A172 (cell line): ENCODE measurements around the gene EML6. TPM values are rescaled to one million over a fixed set of nuclear protein-coding genes. Genes with fewer than 3 reads are reported as not detected.

ENCODE experiments used
- DNase-seq: peaks from one replicate; pipeline ENCODE4 v3.0.0-alpha.2; 2015; ENCODE audit warnings: low spot score
- total RNA-seq: library from RNA; depleted of rRNA; stranded (reverse); fragments of >200 nt; shearing (Covaris generic); gene quantifications from 2 replicates; pipeline ENCODE4 v1.2.3, GENCODE V29; 2014

Gene EML6
- total RNA-seq, 1 experiment from 2014 or later = 0.67 TPM

DNA sequence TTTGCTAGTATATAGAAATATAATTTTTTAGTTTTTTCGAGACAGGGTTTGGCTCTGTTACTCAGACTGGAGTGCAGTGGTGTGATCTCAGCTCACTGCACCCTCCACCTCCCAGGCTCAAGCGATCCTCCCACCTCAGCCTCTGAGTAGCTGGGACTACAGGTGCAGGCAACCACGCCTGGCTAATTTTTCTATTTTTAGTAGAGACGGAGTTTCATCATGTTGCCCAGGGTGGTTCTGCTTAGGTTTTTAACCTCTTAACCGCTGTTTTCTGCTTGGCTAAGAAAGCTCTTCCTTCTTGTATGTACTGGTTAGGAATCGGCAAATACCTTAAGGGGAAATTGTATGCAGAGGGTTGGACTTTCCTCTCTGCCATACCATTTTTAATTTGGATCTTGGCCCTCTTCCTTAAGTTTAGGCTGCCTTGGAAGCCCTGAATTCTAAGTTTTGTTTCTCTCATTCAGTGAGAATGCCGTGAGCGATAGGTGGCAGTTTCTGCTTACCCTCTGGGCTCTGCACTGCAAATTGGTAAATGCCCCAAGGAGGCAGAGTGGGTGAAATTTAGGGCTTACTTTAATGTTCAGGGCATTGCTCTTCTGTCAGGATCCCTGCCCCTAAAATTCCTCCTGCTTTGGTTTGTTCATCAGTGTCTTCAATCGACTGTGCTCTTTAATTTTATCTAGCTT, 32.3 kb downstream of the EML6 start:
- DNase-seq = no peak

DNA sequence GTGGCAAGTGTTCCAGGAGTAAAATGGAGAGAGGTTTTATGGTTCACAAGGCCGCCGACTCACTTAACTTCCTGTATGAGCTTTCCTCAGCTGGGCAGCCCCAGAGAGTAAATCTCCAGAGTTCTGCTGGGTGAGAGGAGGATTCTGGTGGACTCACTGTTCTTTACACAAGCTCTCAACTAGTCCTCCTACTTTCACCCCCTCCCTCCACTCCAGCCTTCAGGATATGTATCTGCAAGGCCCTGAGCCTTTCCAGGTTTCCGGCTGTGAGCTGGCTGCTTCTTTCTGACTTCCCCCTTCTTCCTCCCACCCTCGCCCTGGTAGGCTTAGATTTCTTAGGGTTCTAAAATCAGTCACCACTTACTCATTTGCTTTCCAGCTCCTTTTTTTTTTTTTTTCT, 34.0 kb downstream of the EML6 start:
- peak; percentile 26 for DNase-seq

DNA sequence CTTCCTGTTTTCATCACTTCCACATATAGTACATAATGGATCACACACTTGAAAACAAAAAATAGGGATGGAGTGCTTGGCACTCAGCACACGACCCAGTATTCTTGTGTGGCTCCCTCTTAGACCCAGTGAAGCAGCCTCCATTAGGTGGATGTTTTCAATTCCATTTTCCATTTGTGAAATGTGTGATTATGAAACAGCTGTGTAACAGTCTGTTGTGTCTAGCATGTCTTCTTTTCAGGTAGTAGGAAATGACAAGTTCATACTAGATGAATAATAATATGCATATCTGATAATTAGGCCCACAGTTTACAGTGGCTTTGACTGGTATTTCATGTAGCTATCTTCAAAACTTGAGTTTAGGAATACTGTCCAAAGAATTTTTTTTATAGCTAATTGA, 35.5 kb downstream of the EML6 start:
- no peak for DNase-seq

DNA sequence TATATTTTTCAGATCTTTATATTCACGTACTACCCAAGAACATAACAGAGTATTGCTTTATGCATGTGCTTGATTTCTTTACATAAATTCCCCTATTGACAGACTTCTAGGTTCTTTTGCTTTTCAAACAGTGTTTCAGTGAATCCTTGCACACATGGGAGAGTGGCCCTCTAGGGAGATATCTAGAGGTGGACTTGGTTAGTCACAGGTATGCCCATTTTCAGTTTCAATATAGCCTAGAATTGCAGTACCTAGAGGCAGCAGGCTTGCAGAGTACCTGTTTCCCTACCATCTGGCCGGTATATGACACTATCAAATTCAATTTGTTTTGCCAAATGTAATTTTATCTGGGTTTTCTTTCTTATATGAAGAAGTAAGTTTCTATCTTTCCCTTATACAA, 36.8 kb downstream of the EML6 start:
- no peak for DNase-seq

DNA sequence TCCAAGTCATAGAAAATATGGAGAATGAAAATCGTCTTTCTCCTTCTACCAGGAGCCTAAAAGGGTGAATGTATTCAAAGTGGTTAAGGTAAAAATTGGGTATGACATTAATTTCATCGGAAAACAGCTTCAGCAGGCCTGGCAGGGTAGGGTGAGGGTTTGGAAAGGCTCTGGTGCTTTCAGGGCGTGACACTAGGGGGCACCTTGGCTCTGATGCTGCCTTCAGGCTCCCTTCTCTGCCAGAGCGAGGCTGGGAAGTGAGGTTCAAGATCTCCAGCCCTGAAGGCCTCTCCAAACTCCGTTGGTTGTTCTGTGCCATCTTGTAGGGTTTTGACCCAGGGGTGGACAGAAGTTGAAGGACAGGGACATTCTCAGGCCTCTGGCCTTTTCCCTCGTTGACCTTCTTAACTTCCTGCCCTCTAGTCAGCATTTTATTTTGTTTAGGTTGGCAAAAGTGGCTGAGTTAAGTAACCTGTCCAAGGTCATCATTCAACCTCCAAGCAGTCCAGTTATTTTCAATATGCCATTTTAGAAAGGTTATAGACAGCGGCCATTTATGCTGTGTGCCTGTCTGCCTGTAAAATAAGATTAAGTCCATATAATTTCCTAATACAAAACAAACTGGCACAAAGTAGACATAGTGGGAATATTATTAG, 40.3 kb downstream of the EML6 start:
- no peak for DNase-seq

DNA sequence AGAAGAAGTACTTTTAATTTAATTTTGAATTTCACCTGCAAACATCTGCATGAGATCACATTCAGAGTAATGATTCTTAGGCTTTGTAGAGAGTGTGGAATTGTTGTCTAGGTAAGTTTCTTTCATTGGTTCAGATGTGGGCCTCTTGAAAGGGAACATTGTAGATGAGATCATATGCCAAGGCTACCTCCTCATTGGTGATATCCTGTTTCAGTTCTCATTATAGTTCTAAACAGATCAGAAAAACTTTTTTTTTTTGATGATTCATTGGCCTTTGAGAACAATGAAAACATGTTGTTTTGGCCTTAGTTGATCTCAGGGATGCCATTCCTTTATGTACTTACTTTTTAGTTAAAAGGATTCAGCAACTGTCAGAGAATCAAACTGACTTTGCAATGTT, 44.5 kb downstream of the EML6 start:
- peak; percentile 58 for DNase-seq

DNA sequence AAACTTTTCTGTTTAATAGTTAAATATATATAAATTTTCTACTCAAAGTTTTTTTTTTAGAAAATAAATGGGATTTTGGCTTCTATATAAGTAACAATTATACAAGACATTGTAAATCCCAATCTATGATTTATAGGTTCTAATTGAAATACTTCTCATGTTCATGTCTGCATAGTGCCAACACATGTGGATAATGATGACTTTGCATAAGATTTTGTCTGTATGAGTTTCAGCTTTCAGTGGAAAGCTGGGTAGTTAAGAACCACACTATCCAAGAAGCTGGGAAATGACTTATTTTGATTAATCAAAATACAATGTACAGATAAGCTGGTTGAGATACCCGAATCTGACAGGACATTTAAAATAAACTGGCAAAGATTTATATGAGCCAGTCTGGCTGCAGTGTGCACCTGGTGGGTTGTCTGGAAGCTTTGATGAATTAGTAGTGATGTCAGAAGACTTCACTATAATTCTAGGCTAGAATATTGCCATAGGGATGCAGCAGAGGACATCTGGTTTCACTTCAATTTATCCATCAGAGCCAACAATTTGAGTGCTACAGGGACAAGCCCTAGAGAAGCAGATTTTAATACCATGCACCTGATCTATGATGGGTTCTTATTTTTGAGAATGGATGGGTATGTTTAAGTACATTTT, 45.4 kb downstream of the EML6 start:
- DNase-seq = peak; percentile 44

DNA sequence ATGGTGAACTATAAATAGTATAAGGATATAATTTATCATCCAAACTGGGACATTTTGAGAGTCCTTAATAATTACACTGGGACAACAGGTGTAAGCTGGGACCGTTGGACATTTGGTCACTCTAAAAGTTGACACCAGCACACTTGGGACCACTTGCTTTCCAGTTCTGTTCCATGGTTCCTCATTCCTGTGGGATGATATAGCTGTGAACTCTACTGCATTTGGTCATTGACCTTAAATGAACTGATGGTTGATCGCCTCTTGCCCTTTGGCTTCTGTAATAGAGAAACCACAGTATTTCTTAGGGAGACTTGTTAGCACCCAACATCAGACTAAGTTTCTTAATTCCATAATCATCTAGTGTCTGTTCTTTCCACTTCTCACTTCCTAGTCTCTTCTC, 46.7 kb downstream of the EML6 start:
- no peak for DNase-seq

DNA sequence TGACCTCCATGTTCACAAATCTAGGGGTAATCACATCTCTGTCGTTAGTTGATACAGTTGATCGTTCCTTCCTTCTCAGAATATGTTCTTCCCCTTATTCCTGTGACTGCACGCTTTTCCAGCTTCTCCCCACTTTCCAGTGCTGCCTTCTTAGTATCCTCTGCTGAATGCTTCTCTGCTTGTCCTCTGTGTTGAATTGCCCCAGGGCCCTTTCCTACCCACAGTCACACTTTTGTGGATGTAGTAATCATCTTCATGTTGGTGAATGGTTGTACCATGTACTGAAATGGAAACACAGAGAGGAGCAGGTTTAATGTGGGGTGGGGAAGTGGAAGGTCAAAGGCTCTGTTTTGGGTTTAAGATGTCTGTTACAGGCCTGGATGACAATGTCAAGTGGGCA, 47.2 kb downstream of the EML6 start:
- DNase-seq = no peak

DNA sequence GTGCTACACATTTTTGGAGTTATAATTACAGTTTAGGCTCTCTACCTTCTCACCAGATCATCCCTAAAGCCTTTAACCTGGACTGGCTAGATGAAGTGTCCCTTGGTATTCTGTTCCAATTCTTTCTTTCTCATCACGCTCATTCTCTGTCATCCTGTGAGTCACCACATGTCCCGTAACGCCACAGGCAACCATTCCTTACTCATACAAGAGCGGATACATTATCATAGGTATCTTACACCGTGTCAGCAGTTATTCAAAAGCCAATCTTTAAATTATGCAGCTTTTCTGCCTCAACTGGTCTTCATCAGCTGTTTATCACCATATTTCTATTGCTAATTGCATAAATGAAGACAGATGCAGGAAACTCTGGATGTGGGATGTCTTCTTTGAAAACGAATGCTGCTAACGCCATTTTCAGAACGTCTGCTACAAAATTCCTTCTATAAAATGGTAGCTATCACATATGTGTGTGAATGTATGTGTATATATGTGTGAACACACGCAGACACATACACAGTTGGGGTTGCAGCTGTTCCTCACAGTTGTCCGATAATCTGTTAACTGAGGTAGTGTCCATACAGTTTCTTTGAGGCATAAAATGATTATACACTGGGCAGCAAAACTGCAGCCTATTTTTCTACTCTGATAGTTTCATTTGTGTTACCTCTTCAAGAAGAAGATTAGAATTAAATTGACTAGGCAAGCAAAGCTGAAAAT, 47.9 kb downstream of the EML6 start:
- peak; percentile 84 for DNase-seq

DNA sequence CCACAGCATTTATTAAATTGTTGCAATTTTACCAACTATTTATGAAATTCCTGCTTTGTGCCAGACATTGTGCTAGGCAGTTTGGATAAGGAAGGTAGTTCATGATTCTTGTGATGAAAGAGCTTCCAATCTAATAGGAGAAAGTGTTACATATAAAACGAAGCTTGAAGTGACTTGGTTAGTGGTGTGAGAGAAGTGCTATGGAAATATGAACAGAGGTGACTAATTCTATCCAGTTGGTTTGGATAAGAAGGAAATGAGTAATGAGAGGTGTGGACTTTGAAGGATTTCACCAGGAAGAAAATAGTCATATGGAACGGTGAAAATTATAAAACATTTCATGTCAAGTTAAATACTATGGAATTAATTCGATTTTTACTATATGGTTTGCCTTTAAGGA, 48.6 kb downstream of the EML6 start:
- peak; percentile 83 for DNase-seq

DNA sequence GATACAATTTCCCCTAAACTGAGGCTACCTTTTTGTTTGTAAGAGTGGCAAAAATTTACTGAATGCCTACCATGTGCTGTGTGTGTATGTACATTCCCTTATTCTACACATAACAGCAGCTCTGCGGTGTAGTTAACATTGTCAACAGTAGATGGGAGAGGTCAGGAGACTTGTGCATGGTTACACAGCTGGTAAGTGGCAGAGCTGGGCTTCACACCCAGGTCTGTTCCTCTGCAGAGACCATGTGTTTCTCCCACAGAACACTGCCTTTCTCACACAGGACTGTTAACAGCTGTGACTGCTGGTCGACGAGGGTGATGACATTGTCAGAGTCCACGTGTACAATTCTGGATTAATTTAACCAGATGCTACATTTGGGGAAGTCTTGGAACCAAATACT, 49.1 kb downstream of the EML6 start:
- no peak for DNase-seq

DNA sequence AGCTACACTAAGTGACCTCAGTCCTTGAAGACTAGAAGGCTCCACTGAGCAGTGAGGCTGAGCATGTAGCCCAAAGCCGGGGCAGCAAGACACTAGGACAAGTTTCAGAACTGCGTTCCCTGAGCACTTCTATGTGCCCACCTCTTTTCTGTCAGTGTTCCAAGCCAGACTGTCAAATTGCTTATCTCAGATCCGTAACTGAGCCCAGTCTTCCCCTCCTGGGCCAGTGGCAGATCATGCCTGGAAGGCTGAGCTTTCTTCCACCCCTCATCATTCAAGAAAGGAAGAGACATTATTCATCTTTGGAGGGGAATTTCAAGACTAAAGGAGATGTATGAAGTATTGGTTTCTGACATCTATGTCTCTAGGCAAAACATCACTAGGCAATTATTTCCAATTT, 49.8 kb downstream of the EML6 start:
- DNase-seq = no peak

DNA sequence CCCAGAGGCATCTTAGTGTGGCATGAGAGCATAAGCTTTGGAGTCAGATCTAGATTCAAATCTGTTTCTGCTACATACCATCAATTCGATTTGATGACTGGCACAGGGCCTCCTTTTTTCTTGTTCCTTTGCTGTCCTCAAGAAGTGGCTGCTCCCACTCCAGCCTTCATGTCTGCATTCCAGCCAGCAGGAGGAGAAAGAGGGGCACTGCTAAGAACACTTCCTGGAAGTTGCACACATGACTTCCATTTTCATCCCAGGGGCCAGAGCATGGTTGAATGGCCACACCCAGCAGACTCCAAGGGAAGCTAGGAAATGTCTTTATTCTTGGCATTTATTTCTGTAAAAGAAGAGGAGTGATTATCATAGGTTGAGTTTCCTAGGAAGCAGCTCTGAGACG, 50.4 kb downstream of the EML6 start:
- peak; percentile 59 for DNase-seq

DNA sequence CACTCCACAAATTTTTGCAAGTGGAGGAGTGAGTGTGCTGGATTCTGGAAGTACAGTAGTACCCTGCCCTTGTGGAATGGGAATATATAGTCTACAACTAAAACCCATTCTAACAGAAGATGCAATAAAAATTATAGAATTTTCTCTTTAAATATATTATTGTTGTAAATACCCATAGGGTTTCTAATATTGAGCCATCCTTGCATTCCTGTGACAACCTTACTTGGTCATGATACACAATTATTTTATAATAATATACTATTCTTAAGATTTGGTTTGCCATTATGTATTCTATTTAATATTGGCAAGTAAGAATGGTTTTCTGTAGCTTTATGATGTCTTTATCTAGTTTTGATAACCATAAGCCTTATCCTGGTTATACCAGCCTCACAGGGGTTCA, 52.2 kb downstream of the EML6 start:
- no peak for DNase-seq

DNA sequence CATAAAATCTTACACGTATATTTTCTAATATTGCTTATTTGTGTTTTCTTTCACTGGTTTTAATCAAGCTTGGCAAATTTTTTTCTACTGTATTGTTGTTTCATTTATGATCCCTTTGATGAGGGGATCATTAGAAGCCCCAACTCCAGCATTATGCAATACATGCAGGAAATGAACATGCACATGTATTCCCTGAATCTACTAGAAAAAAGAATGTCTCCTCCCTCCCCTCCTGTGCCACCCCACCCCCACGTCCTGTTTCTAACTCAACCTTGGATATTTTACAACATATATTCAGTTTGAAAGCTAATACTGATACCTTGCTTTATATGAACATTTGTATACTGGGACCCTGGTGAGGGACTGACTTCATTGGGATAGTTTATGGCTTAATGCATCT, 53.0 kb downstream of the EML6 start:
- DNase-seq = no peak

DNA sequence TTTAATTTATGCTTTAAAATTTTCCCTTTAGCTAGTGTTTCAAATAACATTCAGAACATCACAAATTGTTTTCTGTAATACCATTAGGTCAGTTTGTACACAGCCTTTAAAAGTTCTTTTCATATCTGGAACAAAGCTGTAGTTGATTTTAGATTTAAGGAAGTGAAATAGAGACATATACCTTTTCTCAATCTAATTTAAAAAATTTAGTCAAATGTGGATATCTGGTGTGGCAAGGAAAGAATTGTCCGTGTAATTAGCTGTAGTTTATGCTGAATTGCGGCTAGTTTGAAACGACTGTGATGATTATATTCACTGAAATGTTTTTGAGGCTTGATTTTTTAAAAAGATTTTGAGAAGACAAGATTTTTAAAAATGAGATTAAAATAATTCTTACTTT, 59.9 kb downstream of the EML6 start:
- no peak for DNase-seq

DNA sequence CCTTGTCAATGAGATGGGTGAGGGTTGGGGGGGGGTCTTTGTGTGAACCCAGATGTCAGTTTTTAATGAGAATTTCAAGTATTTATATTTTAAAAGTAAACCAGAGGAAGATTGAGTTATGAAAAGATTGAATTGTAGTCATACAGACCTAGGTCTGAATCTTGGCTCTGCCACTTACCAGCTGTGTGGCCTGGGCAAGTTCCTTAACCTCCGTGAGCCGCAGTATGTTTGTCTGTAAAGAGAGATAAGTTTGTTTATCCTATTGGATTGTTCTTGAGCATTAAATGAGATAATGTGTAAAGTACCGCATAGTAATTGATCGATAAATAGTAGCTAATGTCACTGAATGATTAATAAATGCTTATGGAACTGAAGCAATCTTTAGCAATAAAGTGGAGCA, 63.8 kb downstream of the EML6 start:
- no peak for DNase-seq

DNA sequence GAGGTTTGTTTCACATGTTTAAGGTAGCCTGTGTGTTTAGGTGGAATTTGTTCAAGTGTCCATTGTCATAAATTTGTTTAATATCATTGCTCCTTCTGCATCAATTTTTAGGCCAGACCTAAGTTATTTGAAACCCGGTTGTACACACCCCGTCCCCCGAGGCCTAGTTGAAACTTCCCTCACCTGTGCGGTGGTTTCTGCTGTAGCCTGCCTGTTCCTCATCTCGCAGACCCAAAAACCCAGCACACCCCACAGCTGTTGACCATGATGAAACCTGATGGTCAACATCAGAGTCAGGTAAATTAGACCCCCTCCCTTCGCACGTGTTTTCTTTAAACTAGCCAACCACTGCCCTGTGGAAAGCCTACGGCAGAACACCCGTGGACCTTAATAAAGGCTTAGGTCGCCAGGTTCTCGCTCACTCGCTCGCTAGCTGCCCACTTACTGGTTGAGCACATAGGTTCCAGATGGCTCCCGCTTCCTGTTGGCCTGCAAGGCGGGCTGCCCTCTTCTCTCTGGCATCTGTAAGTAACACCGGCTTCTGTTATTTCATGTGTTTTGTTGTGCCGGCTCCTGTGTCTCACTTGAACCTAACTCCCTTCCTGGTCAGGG, 64.4 kb downstream of the EML6 start:
- DNase-seq = no peak

DNA sequence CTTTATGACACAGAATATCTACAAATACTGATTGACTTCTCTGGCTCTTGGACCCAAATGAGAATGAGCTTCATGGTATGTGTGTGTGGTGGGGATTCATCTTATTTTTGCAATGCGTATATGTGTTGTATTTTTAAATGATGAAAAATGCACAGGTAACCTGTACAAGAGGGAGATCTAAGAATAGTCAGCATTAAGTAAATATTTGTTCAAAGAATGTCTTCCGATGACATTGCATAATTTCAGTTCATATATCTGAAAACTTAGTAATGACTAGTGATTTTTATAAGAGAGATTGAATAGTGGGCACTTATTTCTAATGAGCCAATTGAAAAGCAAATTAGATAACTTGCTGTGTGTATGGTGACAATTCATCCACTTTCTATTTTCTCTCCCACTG, 66.4 kb downstream of the EML6 start:
- DNase-seq = no peak

DNA sequence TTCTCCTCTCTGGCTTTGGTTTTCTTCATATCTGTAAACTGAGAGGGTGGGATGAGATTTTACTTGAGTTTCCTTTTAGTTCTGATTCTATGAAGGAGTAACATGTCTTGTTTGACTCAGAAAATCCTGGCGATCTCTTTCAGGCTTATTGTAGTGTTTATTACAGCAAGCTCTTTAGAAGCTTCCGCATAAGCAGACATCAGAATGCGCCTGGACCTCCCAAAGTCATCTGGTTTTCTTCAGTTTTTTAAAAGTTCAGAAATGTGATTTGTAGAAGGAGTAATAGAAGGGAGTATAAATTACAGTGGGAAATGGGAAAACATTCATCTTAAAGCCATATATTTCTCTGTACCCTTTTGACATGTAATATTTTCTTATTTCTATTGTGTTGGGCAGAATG, 68.4 kb downstream of the EML6 start:
- DNase-seq = no peak

DNA sequence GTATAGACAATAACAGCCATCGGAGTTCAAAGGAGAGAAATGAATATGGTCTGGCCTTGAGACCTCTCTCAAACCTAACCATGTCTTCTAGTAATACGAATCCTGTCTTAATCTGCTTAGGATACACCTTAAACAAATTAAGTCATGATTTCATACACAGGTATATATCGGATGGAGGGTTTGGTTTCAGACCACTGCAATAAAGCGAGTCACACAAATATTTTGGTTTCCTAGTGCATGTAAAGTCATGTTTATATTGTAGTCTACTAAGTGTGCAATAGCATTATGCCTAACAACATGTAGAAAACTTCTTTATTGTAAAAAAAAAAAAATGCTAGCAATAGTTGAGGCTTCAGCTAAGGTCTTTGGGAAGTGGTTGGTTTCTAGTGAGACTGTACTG, 73.8 kb downstream of the EML6 start:
- no peak for DNase-seq
